Gastrocnemius medialis (tissue), 4 donors: ENCODE measurements around the gene ADARB2.

ENCODE experiments used
- CTCF ChIP-seq, 5 experiments: fragments of 450-650 bp in 3 of 5; fragments of 200-600 bp in 2 of 5; sonication (generic) in 2 of 5; IDR thresholded peaks in 4 of 5; conservative IDR thresholded peaks in 1 of 5; 1 replicate in 4 of 5; 2 replicates in 1 of 5; pipeline ENCODE4 v1.5.1; 2016 to 2019; ENCODE audit warnings: antibody characterized with exemption in 5 of 5, mild to moderate bottlenecking in 3 of 5, moderate library complexity in 3 of 5
- POLR2A ChIP-seq, 2 donors: fragments of 450-650 bp; IDR thresholded peaks; one replicate each; pipeline ENCODE4 v1.6.1; 2017; ENCODE audit warnings: antibody characterized with exemption in 2 of 2, mild to moderate bottlenecking in 2 of 2, moderate library complexity in 2 of 2

- no peak for TF ChIP-seq POLR2A (IDR thresholded peaks at IDR 0.05)
- TF ChIP-seq CTCF (IDR thresholded peaks at IDR 0.05 in 4 of 5, conservative IDR thresholded peaks at IDR 0.05 in 1 of 5) = no peak
These were observed 327.9 kb downstream of the ADARB2 start for GRCh38 chr10:1409392-1409791.
